B cell (primary cell): ENCODE data around the gene NTRK2.

ENCODE experiments used
- EZH2 ChIP-seq: IDR thresholded peaks from 2 replicates; pipeline ENCODE4 v1.6.1; 2012; ENCODE audit warnings: borderline replicate concordance, low read depth, mild to moderate bottlenecking, moderate library complexity, low read length; ENCODE audit not compliant: insufficient read depth, poor library complexity, severe bottlenecking
- TF ChIP-seq, protein P1 (sequence below): fragments of 200-600 bp; IDR thresholded peaks from one replicate; pipeline ENCODE4 v1.8.0; 2022; ENCODE audit warnings: antibody characterized with exemption, mild to moderate bottlenecking

DNA sequence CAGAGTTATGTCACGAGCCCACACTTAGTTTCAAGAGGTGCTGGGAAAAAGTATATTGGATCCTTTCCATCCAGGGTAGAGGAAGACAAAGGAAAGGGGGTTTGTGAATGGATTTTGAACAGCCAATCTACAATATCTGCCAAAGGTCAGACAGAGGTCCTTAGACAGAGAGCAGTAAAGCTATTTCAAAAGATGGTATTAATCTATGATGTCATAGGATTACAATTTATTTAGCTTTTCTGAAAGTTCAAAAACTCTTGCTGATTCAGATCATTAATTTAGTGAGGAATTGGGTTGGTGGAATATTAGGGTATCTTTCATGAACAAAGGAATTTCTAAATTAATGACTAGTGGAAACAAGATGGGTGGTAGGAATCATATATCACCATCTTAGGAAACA lies 126.9 kb downstream of the NTRK2 start:
- TF ChIP-seq, protein P1, sequence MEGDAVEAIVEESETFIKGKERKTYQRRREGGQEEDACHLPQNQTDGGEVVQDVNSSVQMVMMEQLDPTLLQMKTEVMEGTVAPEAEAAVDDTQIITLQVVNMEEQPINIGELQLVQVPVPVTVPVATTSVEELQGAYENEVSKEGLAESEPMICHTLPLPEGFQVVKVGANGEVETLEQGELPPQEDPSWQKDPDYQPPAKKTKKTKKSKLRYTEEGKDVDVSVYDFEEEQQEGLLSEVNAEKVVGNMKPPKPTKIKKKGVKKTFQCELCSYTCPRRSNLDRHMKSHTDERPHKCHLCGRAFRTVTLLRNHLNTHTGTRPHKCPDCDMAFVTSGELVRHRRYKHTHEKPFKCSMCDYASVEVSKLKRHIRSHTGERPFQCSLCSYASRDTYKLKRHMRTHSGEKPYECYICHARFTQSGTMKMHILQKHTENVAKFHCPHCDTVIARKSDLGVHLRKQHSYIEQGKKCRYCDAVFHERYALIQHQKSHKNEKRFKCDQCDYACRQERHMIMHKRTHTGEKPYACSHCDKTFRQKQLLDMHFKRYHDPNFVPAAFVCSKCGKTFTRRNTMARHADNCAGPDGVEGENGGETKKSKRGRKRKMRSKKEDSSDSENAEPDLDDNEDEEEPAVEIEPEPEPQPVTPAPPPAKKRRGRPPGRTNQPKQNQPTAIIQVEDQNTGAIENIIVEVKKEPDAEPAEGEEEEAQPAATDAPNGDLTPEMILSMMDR = no peak
- no peak for TF ChIP-seq EZH2
